B cell (primary cell): ENCODE measurements around the gene SLC25A52. TPM values are rescaled to one million over a fixed set of nuclear protein-coding genes. Genes with fewer than 3 reads are reported as not detected.

ENCODE experiments used
- ATAC-seq: fragments of 200-7000 bp; cut with Tn5 transposase; one replicate; pipeline ENCODE4 v1.10.0; 2021; ENCODE audit warnings: low read depth, mild to moderate bottlenecking, moderate number of reproducible peaks, moderate library complexity
- CTCF ChIA-PET: fragments of 350-600 bp; sonication (Branson Sonifier 250); formaldehyde crosslinking; loops from one replicate; lab custom pipeline; 2021; ENCODE audit warnings: antibody characterized with exemption, inconsistent platforms; lab: Charles Lee
- POLR2A ChIA-PET: fragments of 350-600 bp; sonication (Branson Sonifier 250); formaldehyde crosslinking; loops from one replicate; lab custom pipeline; 2021; ENCODE audit warnings: antibody characterized with exemption; lab: Charles Lee
- DNase-seq: peaks from one replicate; pipeline ENCODE4 v3.0.0; 2013
- H2AFZ ChIP-seq: 2 replicates; pipeline ENCODE4 v1.6.1; 2012; ENCODE audit warnings: mild to moderate bottlenecking, low read depth, low read length; ENCODE audit not compliant: insufficient read depth, poor library complexity, severe bottlenecking
- H3K27ac ChIP-seq, 2 donors: 1 replicate in 1 of 2; 2 replicates in 1 of 2; pipeline ENCODE4 v1.5.1; 2012 to 2013; ENCODE audit warnings: low read length in 2 of 2, mild to moderate bottlenecking in 2 of 2, moderate library complexity in 1 of 2
- H3K27me3 ChIP-seq, 4 experiments: fragments of 200-600 bp in 1 of 4; sonication (generic) in 1 of 4; replicated peaks in 1 of 4; 1 replicate in 2 of 4; 2 replicates in 2 of 4; pipeline versions ENCODE4 v1.6.1 to v1.7.0; 2013 to 2016; ENCODE audit warnings: low read length in 3 of 4, mild to moderate bottlenecking in 2 of 4, mixed read lengths in 1 of 4, moderate library complexity in 1 of 4; ENCODE audit not compliant: insufficient read depth in 4 of 4, control insufficient read depth in 3 of 4; ENCODE audit errors: control extremely low read depth in 1 of 4
- H3K36me3 ChIP-seq, 2 experiments: replicated peaks in 1 of 2; 1 replicate in 1 of 2; 2 replicates in 1 of 2; pipeline versions ENCODE4 v1.6.1 to v1.7.1; 2013; ENCODE audit warnings: low read length in 1 of 2; ENCODE audit not compliant: insufficient read depth in 2 of 2, control insufficient read depth in 1 of 2; ENCODE audit errors: control extremely low read depth in 1 of 2, extremely low read depth in 1 of 2
- H3K4me1 ChIP-seq, 2 donors: fragments of 200-600 bp in 1 of 2; sonication (generic) in 1 of 2; 1 replicate in 1 of 2; 2 replicates in 1 of 2; pipeline versions ENCODE4 v1.5.1 to v1.6.1; 2013 to 2017; ENCODE audit warnings: low read length in 2 of 2; ENCODE audit not compliant: control insufficient read depth in 2 of 2, insufficient read depth in 2 of 2
- H3K4me2 ChIP-seq: replicated peaks from 2 replicates; pipeline ENCODE3; 2012; ENCODE audit warnings: mild to moderate bottlenecking, low read depth, low read length; ENCODE audit not compliant: poor library complexity, severe bottlenecking
- H3K4me3 ChIP-seq, 5 experiments: fragments of 200-600 bp in 1 of 5; sonication (generic) in 1 of 5; 1 replicate in 3 of 5; 2 replicates in 2 of 5; pipeline versions ENCODE4 v1.5.1 to v1.7.0; 2011 to 2016; ENCODE audit warnings: low read length in 4 of 5, mild to moderate bottlenecking in 4 of 5, low read depth in 2 of 5, control low read depth in 1 of 5, moderate library complexity in 1 of 5; ENCODE audit not compliant: insufficient read depth in 1 of 5; ENCODE audit errors: control extremely low read depth in 1 of 5, extremely low read depth in 1 of 5
- H3K79me2 ChIP-seq: fragments of 200-600 bp; sonication (generic); one replicate; pipeline ENCODE4 v1.6.0; 2016; ENCODE audit warnings: low read length; ENCODE audit not compliant: control insufficient read depth, insufficient read depth
- H3K9ac ChIP-seq: fragments of 200-600 bp; sonication (generic); 2 replicates; pipeline ENCODE4 v1.6.1; 2017; ENCODE audit warnings: mild to moderate bottlenecking, low read length, moderate library complexity
- H3K9me3 ChIP-seq, 3 donors: one replicate each; pipeline versions ENCODE4 v1.6.1 to v1.7.1; 2013; ENCODE audit warnings: low read length in 2 of 3; ENCODE audit not compliant: control insufficient read depth in 2 of 3, insufficient read depth in 1 of 3; ENCODE audit errors: control extremely low read depth in 1 of 3
- H4K20me1 ChIP-seq: 2 replicates; pipeline ENCODE4 v1.6.0; 2012; ENCODE audit warnings: mild to moderate bottlenecking, low read length; ENCODE audit not compliant: insufficient read depth, control insufficient read depth, poor library complexity, severe bottlenecking
- H3K27ac Mint-ChIP-seq: one replicate; pipeline ENCODE4 v1.8.0; 2021; ENCODE audit warnings: mixed read lengths
- H3K27me3 Mint-ChIP-seq: one replicate; pipeline ENCODE4 v1.8.0; 2021; ENCODE audit warnings: mixed read lengths
- H3K4me1 Mint-ChIP-seq: one replicate; pipeline ENCODE4 v1.8.0; 2021; ENCODE audit warnings: mixed read lengths
- H3K4me3 Mint-ChIP-seq: one replicate; pipeline ENCODE4 v1.8.0; 2021; ENCODE audit warnings: mixed read lengths
- H3K9me3 Mint-ChIP-seq: one replicate; pipeline ENCODE4 v1.8.0; 2022; ENCODE audit warnings: mixed read lengths; ENCODE audit not compliant: insufficient read depth
- CTCF ChIP-seq: fragments of 200-600 bp; IDR thresholded peaks from one replicate; pipeline ENCODE4 v1.8.0; 2022; ENCODE audit warnings: antibody characterized with exemption, mild to moderate bottlenecking
- EZH2 ChIP-seq: IDR thresholded peaks from 2 replicates; pipeline ENCODE4 v1.6.1; 2012; ENCODE audit warnings: borderline replicate concordance, low read depth, mild to moderate bottlenecking, moderate library complexity, low read length; ENCODE audit not compliant: insufficient read depth, poor library complexity, severe bottlenecking
- WGBS: methylation state at CpG from one replicate; pipeline ENCODE4 v1.1.5; 2013; ENCODE audit warnings: missing lambda C conversion rate; ENCODE audit not compliant: insufficient coverage; 5-methylcytosine and 5-hydroxymethylcytosine counted together
- intact Hi-C: fragments of 100-400 bp; cut with micrococcal nuclease; formaldehyde crosslinking; loops from one replicate; pipeline ENCODE4 v1.10.0; 2022
- polyA plus RNA-seq: library from polyadenylated mRNA; depleted of rRNA; stranded (reverse); fragments of >200 nt; gene quantifications from 2 replicates; pipeline ENCODE4 v1.2.3, GENCODE V29; 2012
- total RNA-seq, 2 donors: library from RNA; stranded (reverse); fragments of 120-200 nt in 1 of 2; gene quantifications; 1 replicate in 1 of 2; 2 replicates in 1 of 2; pipeline versions ENCODE4 v1.2.3 to v1.2.4, GENCODE V29; 2013 to 2022

SLC25A52 gene
- total and polyA plus RNA-seq, 2 donors (not counting 1 experiment from before 2014, with no cell fraction given), result 0.07 TPM; not detected in 1

GRCh38 chr18:31718386-31718785 lies 42.3 kb downstream of the SLC25A52 start:
- ATAC-seq (no peak), DNase-seq (no peak)
- Mint-ChIP-seq H3K4me3 (no peak overlapping the region), H3K27ac (no peak overlapping the region), H3K9me3 (peaks cover 3% of the 10 kb centered on the region), H3K27me3 (peaks cover 7% of the 10 kb centered on the region), H3K4me1 (no peaks in the 10 kb centered on the region)
- no peak overlapping the region for H3K9ac ChIP-seq
- ChIA-PET CTCF (interaction anchor here (1.6 to 3.6 kb wide), 2 partner anchors 162 to 166 kb away, joined by 3 to 12 read pairs; no protein-coding TSS in a partner anchor), POLR2A (no interaction called here)
- WGBS, result no CpG with 5 or more reads among the region's 3 CpGs
- no peaks in the 10 kb centered on the region for H3K36me3 ChIP-seq
- no peaks in the 10 kb centered on the region for H4K20me1 ChIP-seq
- no peaks in the 10 kb centered on the region for H3K4me1 ChIP-seq
- intact Hi-C loops, result no loop called here
- peaks cover 0 to 3% (median 0%) of the 10 kb centered on the region in 3 donors for H3K9me3 ChIP-seq
- TF ChIP-seq EZH2 (no peak), CTCF (no peak)
- peaks cover 0 to 8% (median 3%) of the 10 kb centered on the region in 4 experiments for H3K27me3 ChIP-seq
- no peak overlapping the region for H3K4me2 ChIP-seq
- no peaks in the 10 kb centered on the region for H3K79me2 ChIP-seq
- H3K4me3 ChIP-seq, result no peak overlapping the region
- no peak overlapping the region for H2AFZ ChIP-seq
- no peak overlapping the region for H3K27ac ChIP-seq

- ChIA-PET CTCF (interaction anchor here (2.6 kb wide), 1 partner anchor 9 kb away, joined by 8 read pairs; no protein-coding TSS in a partner anchor), POLR2A (no interaction called here)
- DNase-seq (no peak), ATAC-seq (no peak)
- Histone ChIP-seq H2AFZ (no peak overlapping the region), H3K4me2 (no peak overlapping the region), H3K79me2 (no peaks in the 10 kb centered on the region), H3K9ac (no peak overlapping the region), H3K27me3 (no peaks in the 10 kb centered on the region), H3K4me1 (no peaks in the 10 kb centered on the region), H3K4me3 (no peak overlapping the region), H3K36me3 (no peaks in the 10 kb centered on the region), H3K9me3 (peaks cover 0 to 3% (median 0%) of the 10 kb centered on the region in 3 donors), H3K27ac (no peak overlapping the region), H4K20me1 (no peaks in the 10 kb centered on the region)
- Mint-ChIP-seq H3K9me3 (peaks cover 3% of the 10 kb centered on the region), H3K27me3 (no peaks in the 10 kb centered on the region), H3K27ac (no peak overlapping the region), H3K4me3 (no peak overlapping the region), H3K4me1 (no peaks in the 10 kb centered on the region)
- WGBS, result 59% methylated on average over 2 of the region's 3 CpGs
- TF ChIP-seq CTCF, result no peak
- no peak for TF ChIP-seq EZH2
- intact Hi-C loops, result no loop called here
Measured at GRCh38 chr18:31716362-31716761, 44.3 kb downstream of the SLC25A52 start.
